GM12878 (cell line): Measurements from ENCODE around the gene SLC25A46.
A peak's percentile ranks its signal among the peaks of the same experiment; 100 is the strongest.

Source experiments
- FOS ChIP-seq: IDR thresholded peaks from 3 replicates; pipeline ENCODE4 v1.6.1; 2011; ENCODE audit warnings: borderline replicate concordance; ENCODE audit not compliant: insufficient read length; ENCODE audit errors: extremely low read depth
- KLF5 ChIP-seq: fragments of 450-650 bp; IDR thresholded peaks from 2 replicates; pipeline ENCODE4 v1.6.1; 2014; ENCODE audit warnings: mild to moderate bottlenecking; ENCODE audit not compliant: partially characterized antibody
- MYC ChIP-seq: IDR thresholded peaks from 2 replicates; pipeline ENCODE4 v1.6.1; 2011; ENCODE audit warnings: mild to moderate bottlenecking, low read length, moderate library complexity, inconsistent platforms; ENCODE audit not compliant: insufficient read depth, insufficient replicate concordance, insufficient read length, severe bottlenecking
- TCF3 ChIP-seq: IDR thresholded peaks from 2 replicates; pipeline ENCODE4 v1.6.1; 2012; ENCODE audit warnings: low read depth, mild to moderate bottlenecking, low read length, borderline replicate concordance; ENCODE audit not compliant: insufficient read depth
- YY1 ChIP-seq: IDR thresholded peaks from 2 replicates; pipeline ENCODE4 v1.6.1; 2011; ENCODE audit warnings: low read depth, mild to moderate bottlenecking, low read length
- TF ChIP-seq, protein P1 (sequence below), 3 experiments: IDR thresholded peaks in 2 of 3; conservative IDR thresholded peaks in 1 of 3; 2 replicates each; pipeline ENCODE4 v1.5.1; 2011; ENCODE audit warnings: low read depth in 3 of 3, low read length in 3 of 3, mild to moderate bottlenecking in 3 of 3, control low read depth in 2 of 3, moderate library complexity in 2 of 3, inconsistent platforms in 1 of 3, mixed read lengths in 1 of 3; ENCODE audit not compliant: control insufficient read depth in 2 of 3, insufficient read depth in 1 of 3; ENCODE audit errors: extremely low read depth in 1 of 3
- TF ChIP-seq, protein P2 (sequence below): IDR thresholded peaks from 2 replicates; pipeline ENCODE4 v1.6.1; 2012; ENCODE audit warnings: mild to moderate bottlenecking, low read depth, low read length

DNA sequence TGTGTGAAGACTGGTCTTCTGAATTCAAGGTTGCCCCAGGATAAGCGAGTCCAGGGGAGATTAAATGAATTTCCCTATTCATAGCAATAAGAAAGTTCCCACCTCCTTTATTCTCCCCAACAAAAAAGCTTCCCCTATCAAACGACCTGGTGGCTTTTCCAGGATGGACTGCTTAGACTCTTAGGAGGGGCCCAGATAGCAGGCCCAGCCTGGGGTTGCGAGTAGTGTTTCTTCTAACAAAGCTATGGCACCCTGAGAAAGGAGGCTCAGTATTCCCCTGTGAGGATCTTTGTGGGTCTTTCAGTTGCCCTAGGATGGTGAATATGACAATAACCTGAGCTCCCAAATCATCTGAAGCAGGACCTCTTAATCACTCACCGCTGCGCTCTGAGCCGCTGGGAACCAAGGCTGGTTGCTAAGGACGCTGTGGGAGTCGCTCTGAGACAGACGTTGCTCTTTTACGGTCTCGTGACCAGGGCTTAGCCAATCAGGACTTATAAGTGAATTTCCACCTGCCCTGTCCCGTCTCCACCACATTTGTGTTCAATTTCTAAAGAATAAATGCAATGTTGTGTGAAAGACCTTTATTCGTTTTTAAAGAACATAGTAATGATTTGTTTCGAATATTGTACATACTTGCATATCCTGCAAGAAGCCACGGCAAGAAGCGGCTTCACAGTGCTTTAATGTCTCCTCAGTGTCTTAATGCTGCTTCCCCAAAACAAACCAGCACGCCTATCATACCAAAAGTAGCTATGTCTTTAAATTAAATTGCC, 12.4 kb upstream of the SLC25A46 start, which contains the start of gene TMEM232:
- TF ChIP-seq, protein P1, sequence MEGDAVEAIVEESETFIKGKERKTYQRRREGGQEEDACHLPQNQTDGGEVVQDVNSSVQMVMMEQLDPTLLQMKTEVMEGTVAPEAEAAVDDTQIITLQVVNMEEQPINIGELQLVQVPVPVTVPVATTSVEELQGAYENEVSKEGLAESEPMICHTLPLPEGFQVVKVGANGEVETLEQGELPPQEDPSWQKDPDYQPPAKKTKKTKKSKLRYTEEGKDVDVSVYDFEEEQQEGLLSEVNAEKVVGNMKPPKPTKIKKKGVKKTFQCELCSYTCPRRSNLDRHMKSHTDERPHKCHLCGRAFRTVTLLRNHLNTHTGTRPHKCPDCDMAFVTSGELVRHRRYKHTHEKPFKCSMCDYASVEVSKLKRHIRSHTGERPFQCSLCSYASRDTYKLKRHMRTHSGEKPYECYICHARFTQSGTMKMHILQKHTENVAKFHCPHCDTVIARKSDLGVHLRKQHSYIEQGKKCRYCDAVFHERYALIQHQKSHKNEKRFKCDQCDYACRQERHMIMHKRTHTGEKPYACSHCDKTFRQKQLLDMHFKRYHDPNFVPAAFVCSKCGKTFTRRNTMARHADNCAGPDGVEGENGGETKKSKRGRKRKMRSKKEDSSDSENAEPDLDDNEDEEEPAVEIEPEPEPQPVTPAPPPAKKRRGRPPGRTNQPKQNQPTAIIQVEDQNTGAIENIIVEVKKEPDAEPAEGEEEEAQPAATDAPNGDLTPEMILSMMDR (IDR thresholded peaks at IDR 0.05 in 2 of 3, conservative IDR thresholded peaks at IDR 0.05 in 1 of 3; ENCODE audit: control insufficient read depth in 2 of 3, extremely low read depth in 1 of 3, insufficient read depth in 1 of 3, low read depth in 3 of 3, low read length in 3 of 3) = no peak
- TF ChIP-seq, protein P2, sequence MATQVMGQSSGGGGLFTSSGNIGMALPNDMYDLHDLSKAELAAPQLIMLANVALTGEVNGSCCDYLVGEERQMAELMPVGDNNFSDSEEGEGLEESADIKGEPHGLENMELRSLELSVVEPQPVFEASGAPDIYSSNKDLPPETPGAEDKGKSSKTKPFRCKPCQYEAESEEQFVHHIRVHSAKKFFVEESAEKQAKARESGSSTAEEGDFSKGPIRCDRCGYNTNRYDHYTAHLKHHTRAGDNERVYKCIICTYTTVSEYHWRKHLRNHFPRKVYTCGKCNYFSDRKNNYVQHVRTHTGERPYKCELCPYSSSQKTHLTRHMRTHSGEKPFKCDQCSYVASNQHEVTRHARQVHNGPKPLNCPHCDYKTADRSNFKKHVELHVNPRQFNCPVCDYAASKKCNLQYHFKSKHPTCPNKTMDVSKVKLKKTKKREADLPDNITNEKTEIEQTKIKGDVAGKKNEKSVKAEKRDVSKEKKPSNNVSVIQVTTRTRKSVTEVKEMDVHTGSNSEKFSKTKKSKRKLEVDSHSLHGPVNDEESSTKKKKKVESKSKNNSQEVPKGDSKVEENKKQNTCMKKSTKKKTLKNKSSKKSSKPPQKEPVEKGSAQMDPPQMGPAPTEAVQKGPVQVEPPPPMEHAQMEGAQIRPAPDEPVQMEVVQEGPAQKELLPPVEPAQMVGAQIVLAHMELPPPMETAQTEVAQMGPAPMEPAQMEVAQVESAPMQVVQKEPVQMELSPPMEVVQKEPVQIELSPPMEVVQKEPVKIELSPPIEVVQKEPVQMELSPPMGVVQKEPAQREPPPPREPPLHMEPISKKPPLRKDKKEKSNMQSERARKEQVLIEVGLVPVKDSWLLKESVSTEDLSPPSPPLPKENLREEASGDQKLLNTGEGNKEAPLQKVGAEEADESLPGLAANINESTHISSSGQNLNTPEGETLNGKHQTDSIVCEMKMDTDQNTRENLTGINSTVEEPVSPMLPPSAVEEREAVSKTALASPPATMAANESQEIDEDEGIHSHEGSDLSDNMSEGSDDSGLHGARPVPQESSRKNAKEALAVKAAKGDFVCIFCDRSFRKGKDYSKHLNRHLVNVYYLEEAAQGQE = no peak
- TF ChIP-seq TCF3 (no peak), MYC (no peak), FOS (peak; percentile 12), YY1 (no peak), KLF5 (no peak)
